Measurements from ENCODE around the gene ASTN2. TPM values are rescaled to one million over a fixed set of nuclear protein-coding genes. Genes with fewer than 3 reads are reported as not detected.
"Not testable (repeated sequence)": the region's sequence is repeated elsewhere in the genome, so short reads cannot be mapped to it uniquely, and the experiment has no call there.

ASTN2 gene
- total and polyA plus RNA-seq, 10 donors, result 0.87 to 6.1 (median 3.7) TPM

DNA sequence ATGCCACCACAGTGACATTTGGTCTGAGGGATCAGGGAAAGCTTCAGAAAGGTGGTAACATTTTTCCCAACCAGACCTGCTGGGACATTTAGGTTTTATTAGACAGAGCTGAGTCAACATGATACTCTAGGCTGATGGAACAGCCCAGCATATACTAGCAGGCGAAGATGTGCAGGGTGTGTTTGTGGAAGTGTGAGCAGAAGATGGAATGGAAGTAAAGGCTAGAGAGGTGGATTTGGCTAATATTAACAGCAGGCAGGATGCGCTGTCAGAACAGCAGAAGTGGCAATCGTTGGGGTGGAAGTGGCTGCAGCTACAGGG is 340.6 kb downstream of the ASTN2 start:
- intact Hi-C loops (cut with DNase I; ENCODE audit: low total_unique reads), result no loop called here
- no peaks in the 10 kb centered on the region for H3K9me3 ChIP-seq
- H3K27me3 ChIP-seq (replicated peaks in 1 of 7), result peaks cover 0 to 4% (median 0%) of the 10 kb centered on the region in 7 donors
- no peak overlapping the region for H3K27ac ChIP-seq
- TF ChIP-seq, protein P1, sequence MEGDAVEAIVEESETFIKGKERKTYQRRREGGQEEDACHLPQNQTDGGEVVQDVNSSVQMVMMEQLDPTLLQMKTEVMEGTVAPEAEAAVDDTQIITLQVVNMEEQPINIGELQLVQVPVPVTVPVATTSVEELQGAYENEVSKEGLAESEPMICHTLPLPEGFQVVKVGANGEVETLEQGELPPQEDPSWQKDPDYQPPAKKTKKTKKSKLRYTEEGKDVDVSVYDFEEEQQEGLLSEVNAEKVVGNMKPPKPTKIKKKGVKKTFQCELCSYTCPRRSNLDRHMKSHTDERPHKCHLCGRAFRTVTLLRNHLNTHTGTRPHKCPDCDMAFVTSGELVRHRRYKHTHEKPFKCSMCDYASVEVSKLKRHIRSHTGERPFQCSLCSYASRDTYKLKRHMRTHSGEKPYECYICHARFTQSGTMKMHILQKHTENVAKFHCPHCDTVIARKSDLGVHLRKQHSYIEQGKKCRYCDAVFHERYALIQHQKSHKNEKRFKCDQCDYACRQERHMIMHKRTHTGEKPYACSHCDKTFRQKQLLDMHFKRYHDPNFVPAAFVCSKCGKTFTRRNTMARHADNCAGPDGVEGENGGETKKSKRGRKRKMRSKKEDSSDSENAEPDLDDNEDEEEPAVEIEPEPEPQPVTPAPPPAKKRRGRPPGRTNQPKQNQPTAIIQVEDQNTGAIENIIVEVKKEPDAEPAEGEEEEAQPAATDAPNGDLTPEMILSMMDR (IDR thresholded peaks at IDR 0.05 in 8 of 11, conservative IDR thresholded peaks at IDR 0.05 in 3 of 11), result no peak
- TF ChIP-seq POLR2A (IDR thresholded peaks at IDR 0.05), result no peak
- TF ChIP-seq POLR2AphosphoS5 (IDR thresholded peaks at IDR 0.05), result no peak
- no peak for DNase-seq
- H3K4me1 ChIP-seq, result no peaks in the 10 kb centered on the region
- no peak overlapping the region for H3K4me3 ChIP-seq
- 66 to 78% (median 75%) methylated on average over 3 of the region's 3 CpGs for WGBS, 5 donors
- no peaks in the 10 kb centered on the region for H3K36me3 ChIP-seq

DNA sequence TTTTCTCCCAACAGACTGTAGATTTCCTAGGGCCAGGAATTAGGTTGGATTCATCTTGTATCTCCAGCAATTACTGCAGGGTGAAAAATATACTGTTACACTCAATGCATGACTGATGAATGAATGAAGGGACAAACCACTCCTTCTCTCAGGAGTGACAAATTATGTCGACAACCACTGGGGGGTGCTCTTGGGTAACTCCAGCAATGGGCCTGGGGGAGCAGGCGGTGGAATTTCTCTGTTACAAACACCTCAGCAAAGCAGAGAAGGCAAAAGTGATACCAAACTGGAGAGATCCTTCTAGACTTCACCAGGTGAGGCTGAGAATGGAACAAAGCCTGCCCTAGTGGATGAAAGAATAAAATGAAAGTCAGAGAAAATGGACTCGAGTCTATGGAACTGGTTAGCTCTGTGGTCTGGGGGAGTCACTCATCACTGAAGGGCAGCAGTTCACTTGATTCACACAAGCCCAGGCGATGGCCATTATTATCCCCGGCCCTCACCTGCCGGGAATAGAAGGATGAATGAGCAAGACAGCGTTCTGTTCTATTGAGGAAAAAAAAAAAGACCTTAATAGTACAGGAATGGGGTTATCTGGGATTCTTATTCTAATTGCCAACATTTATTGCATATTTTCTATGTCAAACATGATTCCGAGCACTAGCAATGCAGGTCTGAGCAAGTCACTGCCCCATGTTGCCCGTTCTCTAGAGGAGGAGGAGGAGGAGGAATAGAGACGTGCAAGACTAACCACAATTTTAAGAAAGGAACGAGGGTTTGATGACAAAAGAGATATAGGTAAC is 341.1 kb downstream of the ASTN2 start:
- no peak for DNase-seq
- TF ChIP-seq POLR2AphosphoS5 (IDR thresholded peaks at IDR 0.05) (no peak), POLR2A (IDR thresholded peaks at IDR 0.05) (no peak)
- TF ChIP-seq, protein P1 (IDR thresholded peaks at IDR 0.05 in 8 of 11, conservative IDR thresholded peaks at IDR 0.05 in 3 of 11), result peak in 5 of 11 experiments; percentile 13 to 33 (median 18)
- H3K27ac ChIP-seq, result no peak overlapping the region
- no peaks in the 10 kb centered on the region for H3K4me1 ChIP-seq
- H3K9me3 ChIP-seq, result no peaks in the 10 kb centered on the region
- peaks cover 0 to 4% (median 0%) of the 10 kb centered on the region in 7 donors for H3K27me3 ChIP-seq (replicated peaks in 1 of 7)
- H3K36me3 ChIP-seq, result no peaks in the 10 kb centered on the region
- H3K4me3 ChIP-seq, result no peak overlapping the region
- intact Hi-C loops (cut with DNase I; ENCODE audit: low total_unique reads), result no loop called here
- 56 to 65% (median 63%) methylated on average over 11 of the region's 11 CpGs for WGBS, 5 donors

DNA sequence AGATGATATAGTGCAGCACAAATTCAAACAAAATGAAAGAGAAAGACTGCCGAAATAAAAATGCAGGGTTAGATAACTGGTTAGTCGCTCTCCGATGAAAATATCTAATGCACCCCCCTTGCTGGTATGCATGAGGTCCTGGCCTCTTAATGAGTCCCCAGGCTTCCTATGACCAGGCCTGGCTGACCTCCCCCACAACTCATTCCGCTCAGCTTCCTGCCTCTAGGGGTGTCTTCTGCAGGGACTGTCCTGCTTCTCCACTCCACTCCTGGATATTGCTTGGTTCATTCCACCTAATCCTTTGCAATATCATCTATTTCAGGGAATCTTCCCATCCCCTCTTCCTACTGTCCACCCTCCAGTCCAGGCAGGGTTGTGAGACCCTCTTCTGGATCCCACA is 341.8 kb downstream of the ASTN2 start:
- H3K27me3 ChIP-seq (replicated peaks in 1 of 7), result peaks cover 0 to 4% (median 0%) of the 10 kb centered on the region in 7 donors
- H3K9me3 ChIP-seq, result no peaks in the 10 kb centered on the region
- no peak overlapping the region for H3K4me3 ChIP-seq
- 73 to 90% (median 77%) methylated on average over 4 of the region's 4 CpGs for WGBS, 5 donors
- TF ChIP-seq POLR2A (IDR thresholded peaks at IDR 0.05) (no peak), POLR2AphosphoS5 (IDR thresholded peaks at IDR 0.05) (no peak)
- TF ChIP-seq, protein P1 (IDR thresholded peaks at IDR 0.05 in 8 of 11, conservative IDR thresholded peaks at IDR 0.05 in 3 of 11), result no peak
- intact Hi-C loops (cut with DNase I; ENCODE audit: low total_unique reads), result no loop called here
- H3K4me1 ChIP-seq, result no peaks in the 10 kb centered on the region
- H3K27ac ChIP-seq, result no peak overlapping the region
- no peaks in the 10 kb centered on the region for H3K36me3 ChIP-seq
- no peak for DNase-seq

DNA sequence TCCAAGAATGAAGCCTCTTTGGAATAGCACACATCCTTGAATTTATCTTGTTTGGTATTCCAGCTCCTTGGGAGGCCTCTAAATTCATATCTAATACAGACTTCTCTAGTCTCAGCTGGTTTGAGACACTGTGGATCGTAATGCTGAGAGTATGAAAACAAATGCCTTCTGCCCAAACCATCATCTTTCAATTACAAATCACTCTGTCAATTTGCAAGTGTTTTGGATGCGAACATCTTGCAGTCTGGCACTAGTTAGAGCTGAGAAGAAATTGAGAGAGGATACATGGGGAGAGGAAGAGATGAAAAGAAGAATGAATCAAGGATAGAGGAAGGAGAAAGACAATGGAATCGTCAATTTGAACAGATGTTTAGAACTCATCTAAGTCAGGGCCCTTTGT is 342.6 kb downstream of the ASTN2 start:
- WGBS, 5 donors, result 65 to 93% (median 80%) methylated on average over 3 of the region's 3 CpGs
- DNase-seq, result no peak

DNA sequence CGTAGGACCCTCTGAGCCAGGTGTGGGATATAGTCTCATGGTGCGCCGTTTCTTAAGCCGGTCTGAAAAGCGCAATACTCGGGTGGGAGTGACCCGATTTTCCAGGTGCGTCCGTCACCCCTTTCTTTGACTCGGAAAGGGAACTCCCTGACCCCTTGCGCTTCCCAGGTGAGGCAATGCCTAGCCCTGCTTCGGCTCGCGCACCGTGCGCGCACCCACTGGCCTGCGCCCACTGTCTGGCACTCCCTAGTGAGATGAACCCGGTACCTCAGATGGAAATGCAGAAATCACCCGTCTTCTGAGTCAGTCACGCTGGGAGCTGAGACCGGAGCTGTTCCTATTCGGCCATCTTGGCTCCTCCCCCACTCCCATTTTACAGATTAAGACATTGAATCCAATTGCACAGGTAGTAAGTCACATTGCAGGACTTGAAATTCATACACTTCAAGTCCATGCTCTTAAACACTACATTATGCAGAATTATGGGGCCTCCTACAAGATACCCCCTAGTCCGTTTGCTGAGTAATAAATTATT is 343.1 kb downstream of the ASTN2 start:
- H3K4me3 ChIP-seq; H3K27ac ChIP-seq; H3K36me3 ChIP-seq; DNase-seq; H3K9me3 ChIP-seq; H3K27me3 ChIP-seq (replicated peaks in 1 of 7); intact Hi-C loops (cut with DNase I; ENCODE audit: low total_unique reads); H3K4me1 ChIP-seq: not testable (repeated sequence)
- WGBS, 5 donors, result 85 to 92% (median 90%) methylated on average over 18 to 24 of the region's 24 CpGs

More for the DNA sequence above, 342.6 kb downstream of the ASTN2 start:
- no peaks in the 10 kb centered on the region for H3K9me3 ChIP-seq
- no peaks in the 10 kb centered on the region for H3K4me1 ChIP-seq
- H3K27ac ChIP-seq, result no peak overlapping the region
- no peaks in the 10 kb centered on the region for H3K36me3 ChIP-seq
- intact Hi-C loops (cut with DNase I; ENCODE audit: low total_unique reads), result no loop called here
- peaks cover 0 to 4% (median 0%) of the 10 kb centered on the region in 7 donors for H3K27me3 ChIP-seq (replicated peaks in 1 of 7)
- TF ChIP-seq, protein P1 (IDR thresholded peaks at IDR 0.05 in 8 of 11, conservative IDR thresholded peaks at IDR 0.05 in 3 of 11), result no peak
- TF ChIP-seq POLR2A (IDR thresholded peaks at IDR 0.05), result no peak
- no peak for TF ChIP-seq POLR2AphosphoS5 (IDR thresholded peaks at IDR 0.05)
- no peak overlapping the region for H3K4me3 ChIP-seq

Measured in spleen (tissue), 11 donors.